Activated naive CD4-positive, alpha-beta T cell treated with anti-CD3 and anti-CD28 coated beads, Interleukin-2, amount 50 U/mL, for 16 hours (primary cell): Measurements from ENCODE around the gene STAM2.
"Not testable (repeated sequence)": the region's sequence is repeated elsewhere in the genome, so short reads cannot be mapped to it uniquely, and the experiment has no call there.

Experiments
- DNase-seq: peaks from one replicate; pipeline ENCODE4 v3.0.0-alpha.2; 2020

STAM2 gene

DNA sequence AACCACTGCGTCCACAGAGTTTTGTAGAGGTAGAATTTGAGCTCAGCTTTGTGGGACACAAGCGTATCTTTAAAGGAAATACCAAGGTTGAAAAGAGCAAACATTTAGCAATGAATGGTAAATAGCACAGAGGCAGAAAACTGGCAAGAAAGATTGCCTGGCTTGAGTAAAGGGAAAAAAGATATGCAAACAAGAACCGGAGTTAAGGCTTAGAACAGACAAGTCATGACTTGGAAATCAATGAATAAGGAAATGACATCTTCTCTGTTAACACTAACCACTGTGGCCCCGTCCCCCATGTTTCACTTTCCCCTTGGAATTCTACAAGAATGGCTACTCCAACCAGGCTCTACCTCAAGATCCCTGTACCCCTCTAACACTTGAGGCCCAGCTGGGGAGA lies 3.8 kb downstream of the STAM2 start:
- DNase-seq: no peak

- not testable (repeated sequence) for DNase-seq
Measured at GRCh38 chr2:152169158-152169557, 6.4 kb downstream of the STAM2 start.

DNA sequence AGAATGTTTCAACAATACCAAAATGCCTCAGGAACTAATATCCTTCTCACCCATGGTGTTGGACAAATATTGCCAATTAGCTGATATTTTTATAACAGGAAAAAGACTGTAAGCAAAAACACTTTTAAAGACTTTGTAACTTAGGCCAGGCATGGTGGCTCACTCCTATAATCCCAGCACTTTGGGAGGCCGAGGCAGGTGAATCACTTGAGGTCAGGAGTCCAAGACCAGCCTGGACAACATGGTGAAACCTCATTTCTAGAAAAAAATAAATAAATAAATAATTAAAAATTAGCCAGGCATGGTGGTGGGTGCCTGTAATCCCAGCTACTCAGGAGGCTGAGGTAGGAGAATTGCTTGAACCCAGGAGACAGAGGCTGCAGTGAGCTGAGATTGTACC lies 8.1 kb downstream of the STAM2 start:
- not testable (repeated sequence) for DNase-seq

- DNase-seq: no peak
Measured at GRCh38 chr2:152167065-152167464, 8.5 kb downstream of the STAM2 start.

DNA sequence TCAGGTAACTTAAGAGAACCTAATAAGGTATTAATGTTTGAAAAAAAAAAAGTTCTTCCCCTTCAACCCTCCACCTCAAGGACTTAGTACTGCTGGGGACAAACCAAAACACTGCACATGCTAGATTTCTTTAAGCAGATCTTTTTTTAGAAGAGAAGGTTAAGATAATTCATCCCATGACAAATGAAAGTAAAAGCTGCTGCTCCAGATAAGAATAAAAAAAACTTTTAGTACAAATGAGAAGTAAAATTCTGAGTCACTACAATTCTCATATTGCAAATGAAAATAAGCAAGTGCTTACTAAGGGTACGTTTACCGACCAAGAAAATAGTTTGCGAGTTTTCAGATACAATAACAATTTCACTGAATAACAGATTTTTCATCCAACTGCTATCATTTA lies 8.9 kb downstream of the STAM2 start:
- no peak for DNase-seq

DNA sequence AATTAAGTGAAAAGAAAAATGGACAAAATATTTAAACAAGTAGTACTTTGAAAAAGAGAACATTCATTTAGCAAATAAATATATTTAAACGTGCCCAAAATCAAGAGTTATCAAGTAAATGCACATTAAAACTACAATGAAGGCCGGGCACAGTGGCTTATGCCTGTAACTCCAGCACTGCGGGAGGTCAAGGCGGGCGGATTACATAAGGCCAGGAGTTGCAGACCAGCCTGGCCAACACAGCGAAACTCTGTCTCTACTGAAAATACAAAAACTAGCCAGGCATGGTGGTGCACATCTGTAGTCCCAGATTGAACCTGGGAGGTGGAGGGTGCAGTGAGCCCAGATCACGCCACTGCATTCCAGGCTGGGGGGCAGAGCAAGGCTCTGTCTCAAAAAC lies 9.8 kb downstream of the STAM2 start:
- DNase-seq: no peak

GRCh38 chr2:152165306-152165705 lies 10.3 kb downstream of the STAM2 start:
- no peak for DNase-seq

- DNase-seq: not testable (repeated sequence)
Measured at GRCh38 chr2:152163669-152164068, 11.9 kb downstream of the STAM2 start.

DNA sequence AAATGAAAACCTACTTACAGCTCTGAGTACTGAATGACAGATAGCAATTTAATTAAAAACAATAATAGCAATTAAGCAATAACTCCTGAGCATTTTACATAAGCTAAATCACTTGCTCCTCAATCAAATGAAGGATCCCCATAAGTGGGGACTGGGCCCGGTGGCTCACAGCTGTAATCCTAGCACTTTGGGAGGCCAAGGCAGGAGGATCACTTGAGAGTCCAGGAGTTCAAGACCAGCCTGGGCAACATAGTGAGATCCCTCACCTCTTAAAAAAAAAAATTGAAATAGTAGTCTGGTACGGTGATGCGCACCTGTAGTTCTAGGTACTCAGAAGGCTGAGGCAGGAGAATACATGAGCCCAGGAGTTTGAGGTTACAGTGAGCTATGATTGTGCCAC lies 13.4 kb downstream of the STAM2 start:
- DNase-seq: no peak

- DNase-seq: no peak
Measured at GRCh38 chr2:152161598-152161997, 14.0 kb downstream of the STAM2 start.

GRCh38 chr2:152160378-152160777 lies 15.2 kb downstream of the STAM2 start:
- DNase-seq: not testable (repeated sequence)

DNA sequence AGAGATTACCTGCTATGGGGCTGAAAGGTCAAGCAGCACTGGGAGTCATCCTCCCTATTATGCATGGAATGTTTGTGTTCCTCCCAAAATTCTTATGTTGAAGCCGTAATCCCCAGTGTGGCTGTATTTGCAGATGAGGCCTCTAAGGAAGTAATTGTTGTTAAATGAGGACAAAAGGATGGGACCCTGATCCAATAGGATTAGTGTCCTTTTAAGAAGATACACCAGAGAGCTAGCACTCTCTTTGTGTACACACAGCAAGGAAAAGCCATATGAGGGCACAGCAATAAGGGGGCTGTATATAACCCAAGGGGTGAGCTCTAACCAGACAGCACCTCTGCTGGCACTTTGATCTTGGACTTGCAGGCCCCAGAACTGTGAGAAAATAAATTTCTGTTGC lies 18.3 kb downstream of the STAM2 start:
- DNase-seq: no peak

GRCh38 chr2:152155209-152155608 lies 20.4 kb downstream of the STAM2 start:
- DNase-seq: no peak

- DNase-seq: no peak
Measured at GRCh38 chr2:152154462-152154861, 21.1 kb downstream of the STAM2 start.

DNA sequence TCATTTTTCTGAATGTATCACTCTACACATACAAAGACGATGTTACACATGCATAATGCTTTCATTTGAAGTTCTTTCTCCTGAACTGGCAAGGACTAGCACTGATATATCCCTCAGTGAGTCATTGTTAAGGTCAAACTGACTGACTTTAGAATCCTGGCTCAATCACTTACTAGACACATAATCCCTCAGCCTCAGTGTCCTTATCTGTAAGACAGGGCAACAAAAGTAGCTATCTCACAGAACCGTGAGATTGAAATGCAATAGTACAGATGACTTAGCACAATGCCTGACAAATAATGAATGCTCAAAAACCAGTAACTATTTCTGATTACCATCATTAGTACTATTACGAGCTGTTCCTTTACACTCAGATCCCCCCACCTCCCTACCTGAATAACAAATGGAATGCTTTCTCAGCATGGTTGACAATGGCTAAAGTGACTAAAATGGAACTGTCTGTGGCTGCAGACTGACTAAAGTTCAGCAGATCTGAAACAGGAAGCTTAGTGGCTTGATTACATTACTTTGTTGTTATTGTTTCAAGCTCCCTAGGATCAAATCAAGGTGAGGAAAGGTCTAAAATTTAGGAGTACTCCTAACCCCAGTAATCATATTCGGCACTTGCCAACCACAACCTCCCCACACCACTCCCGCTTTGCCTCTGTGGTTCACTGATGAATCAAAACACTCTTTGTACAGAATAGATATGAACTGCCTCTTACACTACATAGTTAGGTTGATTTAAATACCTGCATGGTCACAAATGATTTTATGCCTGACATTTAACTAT lies 40.9 kb downstream of the STAM2 start:
- no peak for DNase-seq

GRCh38 chr2:152132306-152132705 lies 43.3 kb downstream of the STAM2 start:
- no peak for DNase-seq

GRCh38 chr2:152127628-152128027 lies 47.9 kb downstream of the STAM2 start:
- DNase-seq: no peak

DNA sequence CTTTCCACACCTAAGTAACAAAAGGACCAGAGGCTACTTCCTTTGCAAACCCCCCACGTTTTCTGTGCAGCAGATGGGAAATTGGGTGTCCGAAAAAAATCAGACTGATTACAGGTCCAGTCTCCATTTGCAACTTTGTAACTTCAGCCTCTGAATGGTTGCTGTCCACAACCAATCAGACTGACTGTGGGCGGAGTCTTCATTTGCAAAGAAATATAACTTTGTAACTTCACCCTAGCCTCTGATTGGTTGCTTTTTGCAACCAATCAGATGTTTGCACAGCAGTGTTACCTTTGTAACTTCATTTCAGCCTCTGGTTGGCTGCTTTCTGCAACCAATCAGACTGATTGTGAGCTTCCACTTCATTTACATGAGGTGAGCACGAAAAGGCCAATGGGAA lies 48.9 kb downstream of the STAM2 start:
- no peak for DNase-seq

DNA sequence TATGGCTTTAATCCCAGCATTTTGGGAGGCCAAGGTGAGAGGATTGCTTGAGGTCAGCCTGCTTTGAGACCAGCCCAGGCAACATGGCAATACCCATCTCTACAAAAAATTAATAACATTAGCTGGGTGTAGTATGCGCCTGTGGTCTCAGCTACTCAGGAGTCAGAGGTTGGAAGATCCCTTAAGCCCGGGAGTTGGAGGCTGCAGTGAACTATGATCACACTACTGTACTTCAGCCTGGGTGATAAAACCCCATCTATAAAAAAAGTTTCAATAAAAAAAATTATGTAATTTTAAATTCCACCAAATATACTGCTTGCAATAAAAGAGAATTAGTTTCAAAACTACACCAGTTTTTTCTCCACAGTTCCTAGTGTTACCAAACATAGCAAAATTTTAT lies 53.4 kb downstream of the STAM2 start:
- no peak for DNase-seq

GRCh38 chr2:152120430-152120829 lies 55.1 kb downstream of the STAM2 start:
- DNase-seq: no peak

DNA sequence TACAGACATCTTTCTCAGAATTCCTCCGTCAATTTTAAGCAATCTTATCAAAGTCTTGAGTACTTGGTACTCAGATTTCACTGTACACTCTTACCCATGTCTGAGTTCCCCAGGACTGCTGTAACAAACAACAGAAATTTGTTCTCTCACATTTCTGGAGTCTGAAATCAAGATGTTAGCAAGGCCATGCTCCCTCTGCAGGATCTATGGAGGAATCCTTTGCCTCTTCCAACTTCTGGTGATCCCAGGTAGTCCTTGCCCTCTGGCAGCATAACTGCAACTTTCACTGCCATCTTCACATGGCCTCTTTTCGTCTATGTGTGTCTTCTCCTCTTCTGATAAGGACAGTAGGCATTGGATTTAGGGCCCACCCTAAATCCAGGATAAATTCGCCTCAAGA lies 59.6 kb downstream of the STAM2 start:
- no peak for DNase-seq

GRCh38 chr2:152114366-152114765 lies 61.2 kb downstream of the STAM2 start:
- DNase-seq: no peak

DNA sequence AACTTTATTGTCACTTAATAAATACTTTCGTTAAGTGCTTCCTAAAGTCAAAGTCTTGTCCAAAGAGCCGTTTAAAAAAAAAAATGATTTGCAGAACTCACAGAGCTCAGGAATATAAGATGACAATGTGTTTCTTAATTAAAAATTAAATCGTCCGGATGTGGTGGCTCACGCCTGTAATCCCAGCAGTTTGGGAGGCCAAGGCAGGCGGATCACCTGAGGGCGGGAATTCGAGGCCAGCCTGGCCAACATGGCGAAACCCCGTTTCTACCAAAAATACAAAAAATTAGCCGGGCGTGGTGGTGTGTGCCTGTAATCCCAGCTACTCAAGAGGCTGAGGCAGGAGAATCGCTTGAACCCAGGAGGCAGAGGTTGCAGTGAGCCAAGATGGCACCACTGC lies 68.4 kb downstream of the STAM2 start:
- DNase-seq: not testable (repeated sequence)

- no peak for DNase-seq
Measured at GRCh38 chr2:152106464-152106863, 69.1 kb downstream of the STAM2 start.

DNA sequence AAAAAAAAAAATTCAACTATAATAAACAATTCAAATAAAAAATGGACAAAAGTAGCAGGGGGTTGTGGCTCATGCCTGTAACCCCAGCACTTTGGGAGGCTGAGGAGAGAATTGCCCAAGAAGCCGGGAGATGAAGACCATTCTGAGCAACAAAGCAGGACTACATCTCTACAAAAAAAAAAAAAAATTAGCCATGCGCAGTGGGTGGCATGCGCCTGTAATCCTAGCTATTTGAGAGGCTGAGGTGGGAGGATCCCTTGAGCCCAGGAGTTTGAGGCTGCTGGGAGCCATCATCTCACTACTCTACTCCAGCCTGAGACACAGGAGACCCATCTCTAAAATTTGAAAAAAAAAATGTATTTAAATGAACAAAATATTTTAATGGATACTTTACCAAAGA lies 72.3 kb downstream of the STAM2 start:
- no peak for DNase-seq
